MM.1S (cell line): Measurements from ENCODE around the gene HIP1.

Experiments
- DNase-seq: peaks from one replicate; pipeline ENCODE4 v3.0.0-alpha.2; 2015
- H2AFZ ChIP-seq: fragments of 300-600 bp; sonication (generic); 2 replicates; pipeline ENCODE4 v1.6.0; 2016; ENCODE audit warnings: antibody characterized with exemption, low read length
- H3F3A ChIP-seq: fragments of 300-600 bp; sonication (generic); 2 replicates; pipeline ENCODE4 v1.6.1; 2016; ENCODE audit warnings: mild to moderate bottlenecking, antibody characterized with exemption, low read length, moderate library complexity, mixed read lengths; ENCODE audit not compliant: insufficient read depth
- H3K27ac ChIP-seq: fragments of 300-600 bp; sonication (generic); 2 replicates; pipeline ENCODE4 v1.5.1; 2016; ENCODE audit warnings: mild to moderate bottlenecking, low read length
- H3K27me3 ChIP-seq: fragments of 300-600 bp; sonication (generic); replicated peaks from 2 replicates; pipeline ENCODE4 v1.6.0; 2016; ENCODE audit warnings: low read length; ENCODE audit not compliant: insufficient read depth
- H3K36me3 ChIP-seq: fragments of 300-600 bp; sonication (generic); replicated peaks from 2 replicates; pipeline ENCODE4 v1.6.1; 2016; ENCODE audit warnings: mild to moderate bottlenecking, low read length, mixed read lengths; ENCODE audit not compliant: insufficient read depth
- H3K4me1 ChIP-seq: fragments of 300-600 bp; sonication (generic); 2 replicates; pipeline ENCODE4 v1.6.1; 2016; ENCODE audit warnings: low read length, mixed read lengths
- H3K4me2 ChIP-seq: fragments of 300-600 bp; sonication (generic); 2 replicates; pipeline ENCODE4 v1.6.0; 2016; ENCODE audit warnings: low read depth, low read length
- H3K4me3 ChIP-seq: fragments of 300-600 bp; sonication (generic); 2 replicates; pipeline ENCODE4 v1.5.1; 2016; ENCODE audit warnings: low read length, mixed read lengths
- H3K79me2 ChIP-seq: fragments of 300-600 bp; sonication (generic); 2 replicates; pipeline ENCODE4 v1.6.1; 2016; ENCODE audit warnings: mixed run types, low read length, mixed read lengths
- H3K9ac ChIP-seq: fragments of 300-600 bp; sonication (generic); 2 replicates; pipeline ENCODE4 v1.6.1; 2016; ENCODE audit warnings: low read length, mixed read lengths
- H3K9me2 ChIP-seq: fragments of 300-600 bp; sonication (generic); replicated peaks from 2 replicates; pipeline ENCODE4 v1.6.1; 2016; ENCODE audit warnings: mild to moderate bottlenecking, low read length, mixed read lengths; ENCODE audit not compliant: insufficient read depth
- H3K9me3 ChIP-seq: fragments of 300-600 bp; sonication (generic); replicated peaks from 2 replicates; pipeline ENCODE4 v1.6.1; 2016; ENCODE audit warnings: mild to moderate bottlenecking, low read length, mixed read lengths; ENCODE audit not compliant: insufficient read depth
- H4K20me1 ChIP-seq: fragments of 300-600 bp; sonication (generic); 2 replicates; pipeline ENCODE4 v1.6.1; 2016; ENCODE audit warnings: mild to moderate bottlenecking, low read length, moderate library complexity, mixed read lengths; ENCODE audit not compliant: insufficient read depth
- EZH2 ChIP-seq: fragments of 300-600 bp; sonication (generic); optimal IDR thresholded peaks from 2 replicates; pipeline ENCODE3; 2017; ENCODE audit warnings: low read depth, mild to moderate bottlenecking, antibody characterized with exemption, low read length, mixed read lengths
- EZH2phosphoT487 ChIP-seq: fragments of 300-600 bp; sonication (generic); IDR thresholded peaks from 2 replicates; pipeline ENCODE4 v1.6.1; 2018; ENCODE audit warnings: antibody characterized with exemption, low read length
- TF ChIP-seq, protein P1 (sequence below): fragments of 300-600 bp; sonication (generic); IDR thresholded peaks from 2 replicates; pipeline ENCODE4 v1.5.1; 2016; ENCODE audit warnings: antibody characterized with exemption, low read length, mixed read lengths

HIP1 gene

DNA sequence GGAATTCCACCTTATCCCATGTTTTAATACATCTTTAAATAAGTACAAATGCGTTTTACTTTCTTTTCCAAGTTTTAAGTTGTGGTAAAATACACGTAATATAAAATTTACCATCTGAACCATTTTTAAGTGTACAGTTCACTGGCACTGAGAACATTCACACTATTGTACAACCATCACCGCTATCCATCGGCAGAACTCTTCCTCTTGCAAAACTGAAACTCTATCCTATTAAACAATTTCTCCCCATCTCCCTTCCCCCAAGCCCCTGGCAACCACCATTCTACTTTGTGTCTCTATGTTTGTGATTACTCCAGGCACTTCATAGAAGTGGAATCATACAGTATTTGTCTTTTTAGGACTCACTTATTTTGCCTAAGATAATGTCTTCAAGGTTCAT is 33.8 kb downstream of the HIP1 start:
- no peak for TF ChIP-seq EZH2phosphoT487
- TF ChIP-seq, protein P1, sequence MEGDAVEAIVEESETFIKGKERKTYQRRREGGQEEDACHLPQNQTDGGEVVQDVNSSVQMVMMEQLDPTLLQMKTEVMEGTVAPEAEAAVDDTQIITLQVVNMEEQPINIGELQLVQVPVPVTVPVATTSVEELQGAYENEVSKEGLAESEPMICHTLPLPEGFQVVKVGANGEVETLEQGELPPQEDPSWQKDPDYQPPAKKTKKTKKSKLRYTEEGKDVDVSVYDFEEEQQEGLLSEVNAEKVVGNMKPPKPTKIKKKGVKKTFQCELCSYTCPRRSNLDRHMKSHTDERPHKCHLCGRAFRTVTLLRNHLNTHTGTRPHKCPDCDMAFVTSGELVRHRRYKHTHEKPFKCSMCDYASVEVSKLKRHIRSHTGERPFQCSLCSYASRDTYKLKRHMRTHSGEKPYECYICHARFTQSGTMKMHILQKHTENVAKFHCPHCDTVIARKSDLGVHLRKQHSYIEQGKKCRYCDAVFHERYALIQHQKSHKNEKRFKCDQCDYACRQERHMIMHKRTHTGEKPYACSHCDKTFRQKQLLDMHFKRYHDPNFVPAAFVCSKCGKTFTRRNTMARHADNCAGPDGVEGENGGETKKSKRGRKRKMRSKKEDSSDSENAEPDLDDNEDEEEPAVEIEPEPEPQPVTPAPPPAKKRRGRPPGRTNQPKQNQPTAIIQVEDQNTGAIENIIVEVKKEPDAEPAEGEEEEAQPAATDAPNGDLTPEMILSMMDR = no peak
- no peak for TF ChIP-seq EZH2
- Histone ChIP-seq H3K27ac (no peak overlapping the region), H3K4me3 (no peak overlapping the region), H3K9me3 (no peaks in the 10 kb centered on the region), H3K4me1 (no peaks in the 10 kb centered on the region), H3K4me2 (no peak overlapping the region), H2AFZ (no peak overlapping the region), H3F3A (no peaks in the 10 kb centered on the region), H3K27me3 (no peaks in the 10 kb centered on the region), H3K9me2 (no peaks in the 10 kb centered on the region), H3K79me2 (no peaks in the 10 kb centered on the region), H3K9ac (no peak overlapping the region), H3K36me3 (no peaks in the 10 kb centered on the region), H4K20me1 (no peaks in the 10 kb centered on the region)
- DNase-seq = no peak

DNA sequence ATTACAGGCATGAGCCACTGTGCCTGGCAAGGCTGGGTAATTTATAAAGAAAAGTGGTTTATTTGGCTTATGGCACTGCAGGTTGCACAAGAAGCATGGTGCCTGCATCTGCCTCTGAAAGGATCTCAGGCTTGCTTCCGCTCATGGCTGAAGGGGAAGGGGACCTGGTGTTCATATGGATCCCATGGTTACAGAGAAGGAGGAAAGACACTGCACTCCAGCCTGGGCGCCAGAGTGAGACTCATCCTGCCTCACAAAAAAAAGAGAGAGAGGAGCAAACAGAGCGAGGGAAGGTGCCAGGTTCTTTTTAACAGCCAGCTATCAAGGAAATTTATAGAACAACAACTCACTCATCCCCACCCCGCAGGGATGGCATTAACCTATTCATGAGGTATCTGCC is 36.2 kb downstream of the HIP1 start:
- Histone ChIP-seq H3K4me3 (no peak overlapping the region), H3K9ac (no peak overlapping the region), H3K9me2 (no peaks in the 10 kb centered on the region), H3F3A (no peaks in the 10 kb centered on the region), H3K27me3 (no peaks in the 10 kb centered on the region), H2AFZ (no peak overlapping the region), H4K20me1 (no peaks in the 10 kb centered on the region), H3K79me2 (no peaks in the 10 kb centered on the region), H3K4me1 (no peaks in the 10 kb centered on the region), H3K9me3 (no peaks in the 10 kb centered on the region), H3K36me3 (no peaks in the 10 kb centered on the region), H3K4me2 (no peak overlapping the region), H3K27ac (no peak overlapping the region)
- DNase-seq = no peak
- TF ChIP-seq, protein P1 = no peak
- TF ChIP-seq EZH2phosphoT487 = no peak
- no peak for TF ChIP-seq EZH2

DNA sequence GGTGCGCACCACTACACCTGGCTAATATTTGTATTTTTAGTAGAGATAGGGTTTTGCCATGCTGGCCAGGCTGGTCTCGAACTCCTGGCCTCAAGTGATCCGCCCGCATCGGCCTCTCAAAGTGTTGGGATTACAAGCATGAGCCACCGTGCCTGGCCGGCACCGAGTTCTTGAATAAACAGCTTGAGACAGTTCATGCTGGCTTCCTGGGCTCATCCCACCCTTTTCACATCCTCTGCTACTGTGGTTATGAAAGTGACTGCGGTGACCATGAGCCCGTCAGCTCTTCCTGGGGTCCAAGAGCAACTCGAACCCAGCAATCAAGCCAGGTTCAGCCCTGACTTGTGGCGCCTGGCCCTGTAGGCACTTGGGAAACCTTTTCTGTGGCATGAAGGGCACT is 38.7 kb downstream of the HIP1 start:
- H3K4me1 ChIP-seq = no peaks in the 10 kb centered on the region
- H4K20me1 ChIP-seq = no peaks in the 10 kb centered on the region
- H3K36me3 ChIP-seq = no peaks in the 10 kb centered on the region
- TF ChIP-seq, protein P1 = no peak
- TF ChIP-seq EZH2 (no peak), EZH2phosphoT487 (no peak)
- H2AFZ ChIP-seq = no peak overlapping the region
- no peak overlapping the region for H3K9ac ChIP-seq
- DNase-seq = no peak
- H3K79me2 ChIP-seq = no peaks in the 10 kb centered on the region
- H3K4me2 ChIP-seq = no peak overlapping the region
- no peaks in the 10 kb centered on the region for H3K9me2 ChIP-seq
- H3K4me3 ChIP-seq = no peak overlapping the region
- H3F3A ChIP-seq = no peaks in the 10 kb centered on the region
- no peaks in the 10 kb centered on the region for H3K27me3 ChIP-seq
- no peaks in the 10 kb centered on the region for H3K9me3 ChIP-seq
- H3K27ac ChIP-seq = no peak overlapping the region

DNA sequence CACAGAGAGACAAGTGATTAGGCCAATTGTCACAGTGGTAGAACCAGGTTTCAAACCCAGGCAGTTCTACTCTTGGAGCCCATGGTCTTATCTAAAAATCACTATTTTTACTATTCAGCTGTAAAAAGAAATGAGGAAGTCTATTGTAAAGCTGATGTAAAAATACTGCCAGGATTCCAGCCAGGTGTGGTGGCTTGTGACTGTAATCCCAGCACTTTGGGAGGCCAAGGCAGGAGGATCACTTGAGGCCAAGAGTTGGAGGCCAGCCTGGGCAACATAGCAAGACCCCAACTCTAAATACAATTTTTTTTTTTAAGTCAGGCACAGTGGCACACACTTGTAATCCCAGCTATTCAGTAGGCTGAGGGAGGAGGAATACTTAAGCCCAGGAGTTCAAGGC is 40.4 kb downstream of the HIP1 start:
- no peak overlapping the region for H2AFZ ChIP-seq
- no peaks in the 10 kb centered on the region for H3K4me1 ChIP-seq
- no peaks in the 10 kb centered on the region for H3K9me2 ChIP-seq
- no peaks in the 10 kb centered on the region for H3K9me3 ChIP-seq
- H3K27ac ChIP-seq = no peak overlapping the region
- H3K4me3 ChIP-seq = no peak overlapping the region
- no peaks in the 10 kb centered on the region for H3K79me2 ChIP-seq
- TF ChIP-seq, protein P1 = no peak
- TF ChIP-seq EZH2 (no peak), EZH2phosphoT487 (no peak)
- no peak for DNase-seq
- no peaks in the 10 kb centered on the region for H3F3A ChIP-seq
- no peaks in the 10 kb centered on the region for H3K36me3 ChIP-seq
- H3K27me3 ChIP-seq = no peaks in the 10 kb centered on the region
- H4K20me1 ChIP-seq = no peaks in the 10 kb centered on the region
- H3K4me2 ChIP-seq = no peak overlapping the region
- no peak overlapping the region for H3K9ac ChIP-seq
